Fibroblast of lung (primary cell): ENCODE results near the gene ATG4D.

Experiments used
- CTCF ChIP-seq, 2 donors: IDR thresholded peaks in 1 of 2; conservative IDR thresholded peaks in 1 of 2; 1 replicate in 1 of 2; 2 replicates in 1 of 2; pipeline ENCODE4 v1.5.1; 2011 to 2012; ENCODE audit warnings: low read length in 2 of 2, control low read depth in 1 of 2, inconsistent platforms in 1 of 2, low read depth in 1 of 2, mild to moderate bottlenecking in 1 of 2
- EZH2 ChIP-seq: IDR thresholded peaks from 2 replicates; pipeline ENCODE4 v1.5.1; 2012; ENCODE audit warnings: low read length, control low read depth, mild to moderate bottlenecking; ENCODE audit errors: missing control alignments

GRCh38 chr19:10523135-10523636 is 20.5 kb upstream of the ATG4D start:
- TF ChIP-seq CTCF (conservative IDR thresholded peaks at IDR 0.05 in 1 of 2, IDR thresholded peaks at IDR 0.05 in 1 of 2; ENCODE audit: low read depth in 1 of 2, low read length in 2 of 2) = no peak
- no peak for TF ChIP-seq EZH2
